HG03196 (cell line): ENCODE results near the gene TIMP1.

Experiments used
- ATAC-seq: cut with Tn5 transposase; IDR thresholded peaks from one replicate; pipeline ENCODE4 v1.9.1; 2021; ENCODE audit not compliant: unreplicated experiment

TIMP1 gene

DNA sequence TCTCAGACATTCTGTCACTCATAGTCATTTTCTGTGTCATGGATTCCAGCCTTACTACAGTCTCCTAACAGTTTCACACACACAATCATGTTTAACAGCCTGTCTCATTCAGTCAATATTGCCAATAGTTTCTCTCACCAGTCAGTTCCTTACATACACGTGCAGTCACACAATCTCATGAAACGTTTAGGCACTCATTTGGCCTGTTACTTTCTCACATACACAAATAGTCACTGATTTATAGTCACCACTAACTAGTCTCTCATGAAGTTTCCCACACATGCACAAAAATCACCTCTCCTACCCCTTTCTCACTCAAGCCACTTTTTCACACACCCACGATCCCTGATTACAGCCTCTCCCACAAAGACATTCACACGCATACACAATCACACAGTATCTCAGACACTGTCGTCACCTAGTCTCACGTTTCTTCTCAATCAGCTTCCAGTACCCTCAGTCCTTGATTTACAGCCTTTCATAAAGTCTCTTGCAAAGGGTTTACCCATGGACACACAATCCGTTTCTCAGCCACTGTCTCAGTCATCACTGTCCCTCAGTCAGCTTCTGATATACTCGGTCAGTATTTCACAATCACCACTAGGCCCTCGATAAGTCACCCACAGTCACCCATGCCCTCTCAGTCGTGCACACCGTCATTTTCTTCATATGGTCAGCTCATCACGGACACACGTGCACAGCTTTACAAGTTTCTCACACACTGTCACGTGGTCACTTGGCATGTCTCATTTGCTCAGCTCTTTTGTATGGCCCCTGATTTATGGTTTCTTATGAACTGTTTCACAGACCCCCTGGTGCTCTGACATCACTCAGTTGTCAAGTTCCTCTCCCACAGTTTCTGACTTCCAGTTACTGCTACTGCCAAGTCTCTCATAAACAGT is 51.7 kb downstream of the TIMP1 start:
- no peak for ATAC-seq

DNA sequence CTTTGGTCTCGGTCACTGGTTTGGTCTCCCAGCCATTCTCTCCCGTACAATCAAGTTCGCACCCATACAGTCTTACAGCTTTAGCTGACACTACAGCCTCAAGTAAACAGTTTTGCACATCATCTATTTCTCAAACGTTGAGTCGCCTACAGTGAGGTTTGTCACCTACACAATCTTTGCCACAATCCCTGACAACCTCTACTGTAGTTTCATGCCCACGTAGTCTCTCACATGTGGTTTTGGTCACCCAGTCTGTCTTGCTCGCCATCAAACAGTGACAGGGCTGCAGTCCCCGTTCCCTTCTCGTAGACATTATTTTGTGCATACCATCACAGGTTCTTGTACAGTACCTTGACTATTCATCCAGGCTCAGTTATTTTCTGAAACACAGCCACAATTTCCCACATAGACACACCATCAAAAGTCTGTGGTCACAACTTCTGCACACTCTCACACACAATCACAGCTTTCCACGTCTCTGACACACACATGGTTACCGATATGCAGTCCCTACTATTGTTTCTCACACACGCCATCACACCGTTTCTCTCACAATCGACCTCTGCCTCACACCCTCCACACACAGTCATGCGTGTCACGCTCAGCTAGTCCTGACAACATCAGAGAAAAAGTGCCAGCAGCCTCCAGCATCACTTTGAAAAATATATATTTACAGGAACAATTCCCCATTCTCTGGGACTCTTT is 52.8 kb downstream of the TIMP1 start:
- ATAC-seq = no peak
